IgD-negative memory B cell (primary cell): ENCODE data around the gene PSG2. TPM values are rescaled to one million over a fixed set of nuclear protein-coding genes. Genes with fewer than 3 reads are reported as not detected.
"Not testable (repeated sequence)": the region's sequence is repeated elsewhere in the genome, so short reads cannot be mapped to it uniquely, and the experiment has no call there.

Experiments
- H3K27ac Mint-ChIP-seq, 3 donors: one replicate each; pipeline ENCODE4 v1.8.0; 2020 to 2022; ENCODE audit warnings: mild to moderate bottlenecking in 3 of 3, mixed read lengths in 3 of 3, moderate library complexity in 1 of 3
- H3K27me3 Mint-ChIP-seq: one replicate; pipeline ENCODE4 v1.8.0; 2021; ENCODE audit warnings: mixed read lengths
- H3K36me3 Mint-ChIP-seq: one replicate; pipeline ENCODE4 v1.8.0; 2020; ENCODE audit warnings: mild to moderate bottlenecking, mixed read lengths
- H3K4me1 Mint-ChIP-seq, 3 donors: one replicate each; pipeline ENCODE4 v1.8.0; 2020 to 2022; ENCODE audit warnings: mixed read lengths in 3 of 3, mild to moderate bottlenecking in 1 of 3
- H3K4me3 Mint-ChIP-seq, 4 donors: one replicate each; pipeline ENCODE4 v1.8.0; 2020 to 2022; ENCODE audit warnings: mild to moderate bottlenecking in 4 of 4, mixed read lengths in 4 of 4, moderate library complexity in 3 of 4
- H3K9me3 Mint-ChIP-seq, 3 donors: one replicate each; pipeline ENCODE4 v1.8.0; 2020 to 2021; ENCODE audit warnings: mixed read lengths in 3 of 3, mild to moderate bottlenecking in 1 of 3
- polyA plus RNA-seq: library from polyadenylated mRNA; unstranded; fragments of 300-500 nt; fragmentation: Illumina TruSeq; gene quantifications from one replicate; pipeline ENCODE4 v1.2.3, GENCODE V29; 2021

The PSG2 gene
- polyA plus RNA-seq, 1 donor from 2014 or later = not detected

GRCh38 chr19:43098416-43098815 lies 15.9 kb upstream of the PSG2 start:
- not testable (repeated sequence) for H3K36me3 Mint-ChIP-seq, H3K4me3 Mint-ChIP-seq, H3K4me1 Mint-ChIP-seq

GRCh38 chr19:43087702-43088340 lies 5.3 kb upstream of the PSG2 start:
- H3K4me3 Mint-ChIP-seq, H3K36me3 Mint-ChIP-seq, H3K27ac Mint-ChIP-seq, H3K27me3 Mint-ChIP-seq, H3K9me3 Mint-ChIP-seq, H3K4me1 Mint-ChIP-seq: not testable (repeated sequence)

More at GRCh38 chr19:43098416-43098815, 15.9 kb upstream of the PSG2 start:
- peaks cover 2 to 17% (median 8%) of the 10 kb centered on the region in 3 donors for H3K9me3 Mint-ChIP-seq
- not testable (repeated sequence) for H3K27ac Mint-ChIP-seq, H3K27me3 Mint-ChIP-seq

GRCh38 chr19:43085796-43086530 lies 3.5 kb upstream of the PSG2 start:
- not testable (repeated sequence) for H3K4me3 Mint-ChIP-seq, H3K9me3 Mint-ChIP-seq, H3K36me3 Mint-ChIP-seq, H3K27me3 Mint-ChIP-seq, H3K27ac Mint-ChIP-seq, H3K4me1 Mint-ChIP-seq

- not testable (repeated sequence) for H3K4me3 Mint-ChIP-seq, H3K4me1 Mint-ChIP-seq, H3K36me3 Mint-ChIP-seq, H3K27ac Mint-ChIP-seq, H3K9me3 Mint-ChIP-seq, H3K27me3 Mint-ChIP-seq
These were observed 1.8 kb upstream of the PSG2 start for GRCh38 chr19:43084196-43084832.

- not testable (repeated sequence) for H3K27me3 Mint-ChIP-seq, H3K4me3 Mint-ChIP-seq, H3K4me1 Mint-ChIP-seq, H3K36me3 Mint-ChIP-seq, H3K27ac Mint-ChIP-seq, H3K9me3 Mint-ChIP-seq
These were observed 1.2 kb upstream of the PSG2 start for GRCh38 chr19:43083721-43084120.

- Mint-ChIP-seq H3K36me3 (peaks cover 1% of the 10 kb centered on the region), H3K27ac (no peak overlapping the region), H3K4me1 (peaks cover 0 to 2% (median 0%) of the 10 kb centered on the region in 3 donors), H3K27me3 (no peaks in the 10 kb centered on the region), H3K4me3 (no peak overlapping the region), H3K9me3 (peaks cover 0 to 2% (median 0%) of the 10 kb centered on the region in 3 donors)
These were observed 4.2 kb downstream of the PSG2 start for GRCh38 chr19:43078311-43078710.

- H3K4me3 Mint-ChIP-seq, H3K27me3 Mint-ChIP-seq, H3K4me1 Mint-ChIP-seq, H3K27ac Mint-ChIP-seq, H3K9me3 Mint-ChIP-seq, H3K36me3 Mint-ChIP-seq: not testable (repeated sequence)
These were observed 4.6 kb downstream of the PSG2 start for GRCh38 chr19:43077881-43078280.

GRCh38 chr19:43062418-43062817 lies 20.1 kb downstream of the PSG2 start:
- peaks cover 0 to 12% (median 5%) of the 10 kb centered on the region in 3 donors for H3K9me3 Mint-ChIP-seq
- H3K27ac Mint-ChIP-seq, H3K4me1 Mint-ChIP-seq, H3K27me3 Mint-ChIP-seq, H3K4me3 Mint-ChIP-seq, H3K36me3 Mint-ChIP-seq: not testable (repeated sequence)

- H3K4me1 Mint-ChIP-seq, H3K4me3 Mint-ChIP-seq, H3K36me3 Mint-ChIP-seq, H3K27ac Mint-ChIP-seq, H3K27me3 Mint-ChIP-seq: not testable (repeated sequence)
- peaks cover 2 to 16% (median 5%) of the 10 kb centered on the region in 3 donors for H3K9me3 Mint-ChIP-seq
These were observed 21.2 kb downstream of the PSG2 start for GRCh38 chr19:43061326-43061725.

GRCh38 chr19:43060254-43060653 lies 22.2 kb downstream of the PSG2 start:
- not testable (repeated sequence) for H3K4me3 Mint-ChIP-seq, H3K4me1 Mint-ChIP-seq, H3K27ac Mint-ChIP-seq, H3K36me3 Mint-ChIP-seq, H3K27me3 Mint-ChIP-seq
- H3K9me3 Mint-ChIP-seq = peaks cover 2 to 20% (median 5%) of the 10 kb centered on the region in 3 donors

GRCh38 chr19:43059482-43059881 lies 23.0 kb downstream of the PSG2 start:
- not testable (repeated sequence) for H3K27ac Mint-ChIP-seq, H3K4me1 Mint-ChIP-seq, H3K4me3 Mint-ChIP-seq, H3K36me3 Mint-ChIP-seq, H3K27me3 Mint-ChIP-seq
- peaks cover 3 to 27% (median 10%) of the 10 kb centered on the region in 3 donors for H3K9me3 Mint-ChIP-seq

- not testable (repeated sequence) for H3K36me3 Mint-ChIP-seq, H3K4me3 Mint-ChIP-seq, H3K27me3 Mint-ChIP-seq, H3K4me1 Mint-ChIP-seq
- Mint-ChIP-seq H3K27ac (peak overlapping the region in 1 of 3 donors; percentile 6), H3K9me3 (peaks cover 5 to 31% (median 13%) of the 10 kb centered on the region in 3 donors)
These were observed 24.1 kb downstream of the PSG2 start for GRCh38 chr19:43058440-43058839.

GRCh38 chr19:43047966-43048365 lies 34.5 kb downstream of the PSG2 start:
- H3K27me3 Mint-ChIP-seq, H3K27ac Mint-ChIP-seq, H3K36me3 Mint-ChIP-seq, H3K4me1 Mint-ChIP-seq, H3K4me3 Mint-ChIP-seq, H3K9me3 Mint-ChIP-seq: not testable (repeated sequence)

GRCh38 chr19:43046578-43046977 lies 35.9 kb downstream of the PSG2 start:
- H3K4me3 Mint-ChIP-seq, H3K9me3 Mint-ChIP-seq, H3K36me3 Mint-ChIP-seq, H3K27me3 Mint-ChIP-seq, H3K4me1 Mint-ChIP-seq, H3K27ac Mint-ChIP-seq: not testable (repeated sequence)

- not testable (repeated sequence) for H3K27me3 Mint-ChIP-seq, H3K9me3 Mint-ChIP-seq, H3K27ac Mint-ChIP-seq, H3K36me3 Mint-ChIP-seq, H3K4me1 Mint-ChIP-seq, H3K4me3 Mint-ChIP-seq
These were observed 38.9 kb downstream of the PSG2 start for GRCh38 chr19:43043492-43044180.
